ENCODE results near the gene RBMS3. TPM values are rescaled to one million over a fixed set of nuclear protein-coding genes. Genes with fewer than 3 reads are reported as not detected.

RBMS3 gene
- total RNA-seq, 1 experiment from 2014 or later: 0.42 TPM

DNA sequence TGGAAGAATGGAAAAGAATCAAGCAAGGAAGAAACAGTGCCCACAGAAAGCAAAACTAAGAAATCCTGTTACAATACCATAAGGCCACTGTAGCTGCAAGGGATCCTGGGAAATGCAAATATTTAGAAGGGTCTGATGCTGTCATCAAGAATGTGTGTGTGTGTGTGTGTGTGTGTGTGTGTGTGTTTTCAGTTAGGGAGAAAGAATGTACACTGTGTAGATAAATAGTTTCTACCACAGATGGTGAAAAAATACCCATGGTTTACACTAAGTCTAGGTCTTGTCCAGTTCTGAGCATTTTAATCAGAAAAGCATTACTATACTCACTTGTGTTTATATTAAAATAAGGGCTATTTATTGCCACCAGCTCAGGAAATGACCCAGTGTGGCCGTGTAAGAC is 355.0 kb downstream of the RBMS3 start:
- Histone ChIP-seq H3K4me1 (ENCODE audit: control insufficient read depth in 1 of 2, insufficient read depth in 2 of 2, low read length in 2 of 2) (no peaks in the 10 kb centered on the region), H3K4me2 (ENCODE audit: low read length) (no peak overlapping the region), H3K36me3 (ENCODE audit: control insufficient read depth in 1 of 2, insufficient read depth in 2 of 2, low read length in 2 of 2) (no peaks in the 10 kb centered on the region), H2AFZ (ENCODE audit: low read depth, low read length, poor library complexity, severe bottlenecking) (no peak overlapping the region), H3K9ac (ENCODE audit: low read length) (no peak overlapping the region), H3K9me2 (ENCODE audit: insufficient read depth) (no peaks in the 10 kb centered on the region), H3K79me2 (ENCODE audit: insufficient read depth, low read length) (no peaks in the 10 kb centered on the region), H3K4me3 (replicated peaks in 1 of 2; ENCODE audit: low read depth in 1 of 2, low read length in 2 of 2) (no peak overlapping the region), H3K27ac (ENCODE audit: low read depth, low read length) (no peak overlapping the region), H3K27me3 (ENCODE audit: insufficient read depth, low read length) (0 out of 2 replicates have a peak, but pooled peaks cover 3% of the 10 kb centered on the region), H3K9me3 (ENCODE audit: control insufficient read depth in 1 of 2, insufficient read depth in 1 of 2, low read depth in 1 of 2, low read length in 2 of 2) (no peaks in the 10 kb centered on the region; a peak in 1 of 4 replicates), H4K20me1 (ENCODE audit: insufficient read depth) (no peaks in the 10 kb centered on the region)
- DNase-seq (ENCODE audit: low read depth, low spot score) (no peak), ATAC-seq (no peak)
- RAD21 ChIA-PET (ENCODE audit: low non-redundant PET in 1 of 2, low total read pairs in 2 of 2, uncharacterized antibody in 2 of 2, unreplicated experiment in 2 of 2): no interaction called here
- BruUV-seq (replicated peaks): no TSS peak
- TF ChIP-seq CBX3 (IDR thresholded peaks at IDR 0.05; ENCODE audit: low read depth) (no peak), YY1 (IDR thresholded peaks at IDR 0.05; ENCODE audit: extremely low read depth, insufficient replicate concordance, low read depth, low read length) (no peak)
- intact Hi-C loops (cut with micrococcal nuclease): no loop called here
- CTCF ChIA-PET: no interaction called here
- POLR2A ChIA-PET: no interaction called here

DNA sequence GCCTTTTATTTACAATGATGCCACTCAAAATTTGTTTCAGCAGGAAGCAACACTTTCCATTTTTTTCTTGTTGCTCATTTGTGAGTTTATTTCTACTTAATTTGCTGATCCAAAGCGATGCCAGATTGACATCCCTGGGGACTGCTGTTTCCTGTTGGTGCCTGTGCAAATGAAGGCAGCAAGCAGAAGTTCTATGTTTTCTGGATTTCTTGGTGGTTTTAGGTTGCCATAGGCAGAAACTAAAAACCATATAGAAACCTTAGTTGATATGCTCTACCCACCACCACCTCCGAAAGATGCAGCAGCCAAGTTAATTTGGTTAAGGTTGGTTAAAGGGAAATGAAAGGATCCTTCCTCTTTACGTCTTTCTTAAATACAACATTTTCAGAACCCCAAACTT is 356.2 kb downstream of the RBMS3 start:
- H3K79me2 ChIP-seq (ENCODE audit: insufficient read depth, low read length): no peaks in the 10 kb centered on the region
- no TSS peak for BruUV-seq (replicated peaks)
- H3K36me3 ChIP-seq (ENCODE audit: control insufficient read depth in 1 of 2, insufficient read depth in 2 of 2, low read length in 2 of 2): no peaks in the 10 kb centered on the region
- H3K4me2 ChIP-seq (ENCODE audit: low read length): no peak overlapping the region
- no peaks in the 10 kb centered on the region for H3K9me2 ChIP-seq (ENCODE audit: insufficient read depth)
- DNase-seq (ENCODE audit: low read depth, low spot score) (no peak), ATAC-seq (no peak)
- RAD21 ChIA-PET (ENCODE audit: low non-redundant PET in 1 of 2, low total read pairs in 2 of 2, uncharacterized antibody in 2 of 2, unreplicated experiment in 2 of 2): no interaction called here
- H3K9me3 ChIP-seq (ENCODE audit: control insufficient read depth in 1 of 2, insufficient read depth in 1 of 2, low read depth in 1 of 2, low read length in 2 of 2): no peaks in the 10 kb centered on the region; a peak in 1 of 4 replicates
- H3K4me3 ChIP-seq (replicated peaks in 1 of 2; ENCODE audit: low read depth in 1 of 2, low read length in 2 of 2): no peak overlapping the region
- 0 out of 2 replicates have a peak, but pooled peaks cover 3% of the 10 kb centered on the region for H3K27me3 ChIP-seq (ENCODE audit: insufficient read depth, low read length)
- H3K27ac ChIP-seq (ENCODE audit: low read depth, low read length): no peak overlapping the region
- H3K9ac ChIP-seq (ENCODE audit: low read length): no peak overlapping the region
- H2AFZ ChIP-seq (ENCODE audit: low read depth, low read length, poor library complexity, severe bottlenecking): no peak overlapping the region
- H3K4me1 ChIP-seq (ENCODE audit: control insufficient read depth in 1 of 2, insufficient read depth in 2 of 2, low read length in 2 of 2): no peaks in the 10 kb centered on the region
- POLR2A ChIA-PET: no interaction called here
- H4K20me1 ChIP-seq (ENCODE audit: insufficient read depth): no peaks in the 10 kb centered on the region
- CTCF ChIA-PET: no interaction called here
- intact Hi-C loops (cut with micrococcal nuclease): no loop called here
- TF ChIP-seq TCF7L2 (IDR thresholded peaks at IDR 0.05; ENCODE audit: borderline replicate concordance, extremely low read depth, insufficient read depth, insufficient read length) (no peak), ZNF274 (IDR thresholded peaks at IDR 0.05; ENCODE audit: low read depth, low read length) (no peak), JUND (IDR thresholded peaks at IDR 0.05) (no peak), YY1 (IDR thresholded peaks at IDR 0.05; ENCODE audit: extremely low read depth, insufficient replicate concordance, low read depth, low read length) (no peak), CEBPB (IDR thresholded peaks at IDR 0.05; ENCODE audit: low read depth) (no peak), POLR2A (IDR thresholded peaks at IDR 0.05; ENCODE audit: borderline replicate concordance, extremely low read depth, insufficient read depth, insufficient read length) (no peak), ELF1 (IDR thresholded peaks at IDR 0.05; ENCODE audit: borderline replicate concordance, low read depth) (no peak), EZH2 (IDR thresholded peaks at IDR 0.05) (no peak), CBX3 (IDR thresholded peaks at IDR 0.05; ENCODE audit: low read depth) (no peak), EZH2phosphoT487 (IDR thresholded peaks at IDR 0.05; ENCODE audit: borderline replicate concordance) (no peak), FOSL1 (IDR thresholded peaks at IDR 0.05; ENCODE audit: low read depth) (no peak), ZFX (IDR thresholded peaks at IDR 0.05) (no peak), RAD21 (IDR thresholded peaks at IDR 0.05; ENCODE audit: low read depth) (no peak)
- TF ChIP-seq, protein P1, sequence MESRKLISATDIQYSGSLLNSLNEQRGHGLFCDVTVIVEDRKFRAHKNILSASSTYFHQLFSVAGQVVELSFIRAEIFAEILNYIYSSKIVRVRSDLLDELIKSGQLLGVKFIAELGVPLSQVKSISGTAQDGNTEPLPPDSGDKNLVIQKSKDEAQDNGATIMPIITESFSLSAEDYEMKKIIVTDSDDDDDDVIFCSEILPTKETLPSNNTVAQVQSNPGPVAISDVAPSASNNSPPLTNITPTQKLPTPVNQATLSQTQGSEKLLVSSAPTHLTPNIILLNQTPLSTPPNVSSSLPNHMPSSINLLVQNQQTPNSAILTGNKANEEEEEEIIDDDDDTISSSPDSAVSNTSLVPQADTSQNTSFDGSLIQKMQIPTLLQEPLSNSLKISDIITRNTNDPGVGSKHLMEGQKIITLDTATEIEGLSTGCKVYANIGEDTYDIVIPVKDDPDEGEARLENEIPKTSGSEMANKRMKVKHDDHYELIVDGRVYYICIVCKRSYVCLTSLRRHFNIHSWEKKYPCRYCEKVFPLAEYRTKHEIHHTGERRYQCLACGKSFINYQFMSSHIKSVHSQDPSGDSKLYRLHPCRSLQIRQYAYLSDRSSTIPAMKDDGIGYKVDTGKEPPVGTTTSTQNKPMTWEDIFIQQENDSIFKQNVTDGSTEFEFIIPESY (IDR thresholded peaks at IDR 0.05; ENCODE audit: extremely low read depth, insufficient replicate concordance, low read length): no peak
- TF ChIP-seq, protein P2, sequence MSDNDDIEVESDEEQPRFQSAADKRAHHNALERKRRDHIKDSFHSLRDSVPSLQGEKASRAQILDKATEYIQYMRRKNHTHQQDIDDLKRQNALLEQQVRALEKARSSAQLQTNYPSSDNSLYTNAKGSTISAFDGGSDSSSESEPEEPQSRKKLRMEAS (IDR thresholded peaks at IDR 0.05): no peak
- TF ChIP-seq, protein P3, sequence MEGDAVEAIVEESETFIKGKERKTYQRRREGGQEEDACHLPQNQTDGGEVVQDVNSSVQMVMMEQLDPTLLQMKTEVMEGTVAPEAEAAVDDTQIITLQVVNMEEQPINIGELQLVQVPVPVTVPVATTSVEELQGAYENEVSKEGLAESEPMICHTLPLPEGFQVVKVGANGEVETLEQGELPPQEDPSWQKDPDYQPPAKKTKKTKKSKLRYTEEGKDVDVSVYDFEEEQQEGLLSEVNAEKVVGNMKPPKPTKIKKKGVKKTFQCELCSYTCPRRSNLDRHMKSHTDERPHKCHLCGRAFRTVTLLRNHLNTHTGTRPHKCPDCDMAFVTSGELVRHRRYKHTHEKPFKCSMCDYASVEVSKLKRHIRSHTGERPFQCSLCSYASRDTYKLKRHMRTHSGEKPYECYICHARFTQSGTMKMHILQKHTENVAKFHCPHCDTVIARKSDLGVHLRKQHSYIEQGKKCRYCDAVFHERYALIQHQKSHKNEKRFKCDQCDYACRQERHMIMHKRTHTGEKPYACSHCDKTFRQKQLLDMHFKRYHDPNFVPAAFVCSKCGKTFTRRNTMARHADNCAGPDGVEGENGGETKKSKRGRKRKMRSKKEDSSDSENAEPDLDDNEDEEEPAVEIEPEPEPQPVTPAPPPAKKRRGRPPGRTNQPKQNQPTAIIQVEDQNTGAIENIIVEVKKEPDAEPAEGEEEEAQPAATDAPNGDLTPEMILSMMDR (IDR thresholded peaks at IDR 0.05 in 2 of 3, conservative IDR thresholded peaks at IDR 0.05 in 1 of 3; ENCODE audit: borderline replicate concordance in 1 of 3, insufficient read depth in 1 of 3, low read depth in 2 of 3, low read length in 2 of 3): no peak

Data from HCT116 (cell line).